ENCODE data around the gene CPNE7. TPM values are rescaled to one million over a fixed set of nuclear protein-coding genes. Genes with fewer than 3 reads are reported as not detected.
A peak's percentile ranks its signal among the peaks of the same experiment; 100 is the strongest.

The CPNE7 gene
- total and polyA plus RNA-seq, 10 of the 15 experiments (the other 5 are each of a cell fraction or from before 2014, with no cell fraction given): 0.29 to 46.9 (median 17.5) TPM

GRCh38 chr16:89565256-89565505 lies 10.4 kb upstream of the CPNE7 start (continued):
- no peak for TF ChIP-seq BHLHE40 (IDR thresholded peaks at IDR 0.05; ENCODE audit: borderline replicate concordance in 1 of 2, low read depth in 2 of 2, low read length in 1 of 2)
- no peak for TF ChIP-seq RBBP5 (conservative IDR thresholded peaks at IDR 0.05)
- no peak for TF ChIP-seq RELB (IDR thresholded peaks at IDR 0.05; ENCODE audit: low read depth)
- no peak for TF ChIP-seq BCL11A (IDR thresholded peaks at IDR 0.05; ENCODE audit: low read depth, low read length)
- TF ChIP-seq CHD4 (IDR thresholded peaks at IDR 0.05): no peak
- TF ChIP-seq DPF2 (IDR thresholded peaks at IDR 0.05): no peak
- TF ChIP-seq ZBTB40 (IDR thresholded peaks at IDR 0.05; ENCODE audit: borderline replicate concordance): no peak
- no peak for TF ChIP-seq RUNX3 (IDR thresholded peaks at IDR 0.05; ENCODE audit: low read length)
- TF ChIP-seq E2F4 (IDR thresholded peaks at IDR 0.05; ENCODE audit: low read depth, low read length): no peak
- TF ChIP-seq IKZF1 (conservative IDR thresholded peaks at IDR 0.05): no peak
- TF ChIP-seq CHD2 (IDR thresholded peaks at IDR 0.05; ENCODE audit: borderline replicate concordance, low read depth, low read length): no peak
- TF ChIP-seq SMAD5 (IDR thresholded peaks at IDR 0.05; ENCODE audit: low read depth): peak; percentile 83; the same call in 1 of the 2 replicates

All from GM12878 (cell line).